ENCODE results near the gene GRM7. TPM values are rescaled to one million over a fixed set of nuclear protein-coding genes. Genes with fewer than 3 reads are reported as not detected.

GRM7 gene
- total and polyA plus RNA-seq, 2 donors (not counting 1 experiment from before 2014, with no cell fraction given) = not detected

DNA sequence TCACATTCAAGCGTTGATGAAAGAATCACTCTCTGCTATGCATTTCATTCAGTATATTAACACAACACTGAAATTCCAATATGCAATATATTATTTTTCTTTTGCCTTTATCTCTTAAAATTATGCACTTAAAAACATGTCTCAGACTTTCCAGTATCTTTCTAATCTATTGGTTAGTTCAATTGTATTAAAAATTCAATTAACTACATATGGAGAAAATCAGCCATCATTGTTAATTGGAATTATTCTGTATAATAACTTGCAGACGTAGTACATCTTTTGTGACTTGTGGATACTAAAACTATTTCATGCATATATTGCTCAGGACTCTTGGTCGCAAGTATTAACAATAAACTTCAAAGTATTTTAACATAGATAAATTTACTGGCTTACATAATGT lies 715.6 kb downstream of the GRM7 start:
- no peaks in the 10 kb centered on the region for H4K20me1 ChIP-seq (ENCODE audit: control insufficient read depth, insufficient read depth, low read length, poor library complexity, severe bottlenecking)
- CTCF ChIA-PET = no interaction called here
- ATAC-seq (ENCODE audit: low read depth) = no peak
- peaks cover 0 to 3% (median 0%) of the 10 kb centered on the region in 3 donors for H3K9me3 ChIP-seq (ENCODE audit: control extremely low read depth in 1 of 3, control insufficient read depth in 2 of 3, insufficient read depth in 1 of 3, low read length in 2 of 3)
- H3K4me3 ChIP-seq (ENCODE audit: control extremely low read depth in 1 of 5, extremely low read depth in 1 of 5, insufficient read depth in 1 of 5, low read depth in 2 of 5, low read length in 4 of 5) = no peak overlapping the region
- no peak overlapping the region for H3K9ac ChIP-seq (ENCODE audit: low read length)
- no peak overlapping the region for H3K4me2 ChIP-seq (replicated peaks; ENCODE audit: low read depth, low read length, poor library complexity, severe bottlenecking)
- H3K4me1 ChIP-seq (ENCODE audit: control insufficient read depth in 2 of 2, insufficient read depth in 2 of 2, low read length in 2 of 2) = no peaks in the 10 kb centered on the region
- POLR2A ChIA-PET = no interaction called here
- no peaks in the 10 kb centered on the region for H3K79me2 ChIP-seq (ENCODE audit: control insufficient read depth, insufficient read depth, low read length)
- H3K36me3 ChIP-seq (replicated peaks in 1 of 2; ENCODE audit: control extremely low read depth in 1 of 2, control insufficient read depth in 1 of 2, extremely low read depth in 1 of 2, insufficient read depth in 2 of 2, low read length in 1 of 2) = no peaks in the 10 kb centered on the region
- H3K27me3 ChIP-seq (replicated peaks in 1 of 4; ENCODE audit: control extremely low read depth in 1 of 4, control insufficient read depth in 3 of 4, insufficient read depth in 4 of 4, low read length in 3 of 4) = no peaks in the 10 kb centered on the region
- H3K4me1 Mint-ChIP-seq = no peaks in the 10 kb centered on the region
- no peak for TF ChIP-seq EZH2 (IDR thresholded peaks at IDR 0.05; ENCODE audit: borderline replicate concordance, insufficient read depth, low read depth, low read length, poor library complexity, severe bottlenecking)
- TF ChIP-seq, protein P1, sequence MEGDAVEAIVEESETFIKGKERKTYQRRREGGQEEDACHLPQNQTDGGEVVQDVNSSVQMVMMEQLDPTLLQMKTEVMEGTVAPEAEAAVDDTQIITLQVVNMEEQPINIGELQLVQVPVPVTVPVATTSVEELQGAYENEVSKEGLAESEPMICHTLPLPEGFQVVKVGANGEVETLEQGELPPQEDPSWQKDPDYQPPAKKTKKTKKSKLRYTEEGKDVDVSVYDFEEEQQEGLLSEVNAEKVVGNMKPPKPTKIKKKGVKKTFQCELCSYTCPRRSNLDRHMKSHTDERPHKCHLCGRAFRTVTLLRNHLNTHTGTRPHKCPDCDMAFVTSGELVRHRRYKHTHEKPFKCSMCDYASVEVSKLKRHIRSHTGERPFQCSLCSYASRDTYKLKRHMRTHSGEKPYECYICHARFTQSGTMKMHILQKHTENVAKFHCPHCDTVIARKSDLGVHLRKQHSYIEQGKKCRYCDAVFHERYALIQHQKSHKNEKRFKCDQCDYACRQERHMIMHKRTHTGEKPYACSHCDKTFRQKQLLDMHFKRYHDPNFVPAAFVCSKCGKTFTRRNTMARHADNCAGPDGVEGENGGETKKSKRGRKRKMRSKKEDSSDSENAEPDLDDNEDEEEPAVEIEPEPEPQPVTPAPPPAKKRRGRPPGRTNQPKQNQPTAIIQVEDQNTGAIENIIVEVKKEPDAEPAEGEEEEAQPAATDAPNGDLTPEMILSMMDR (IDR thresholded peaks at IDR 0.05) = no peak
- 100% methylated on average over 1 of the region's 3 CpGs for WGBS (ENCODE audit: insufficient coverage)
- DNase-seq = no peak
- H3K4me3 Mint-ChIP-seq = no peak overlapping the region
- no peak overlapping the region for H3K27ac ChIP-seq (ENCODE audit: low read length in 2 of 2)
- intact Hi-C loops (cut with micrococcal nuclease) = no loop called here
- H3K27me3 Mint-ChIP-seq = no peaks in the 10 kb centered on the region
- H3K9me3 Mint-ChIP-seq (ENCODE audit: insufficient read depth) = peaks cover 3% of the 10 kb centered on the region
- H3K27ac Mint-ChIP-seq = no peak overlapping the region
- no peak overlapping the region for H2AFZ ChIP-seq (ENCODE audit: insufficient read depth, low read depth, low read length, poor library complexity, severe bottlenecking)

DNA sequence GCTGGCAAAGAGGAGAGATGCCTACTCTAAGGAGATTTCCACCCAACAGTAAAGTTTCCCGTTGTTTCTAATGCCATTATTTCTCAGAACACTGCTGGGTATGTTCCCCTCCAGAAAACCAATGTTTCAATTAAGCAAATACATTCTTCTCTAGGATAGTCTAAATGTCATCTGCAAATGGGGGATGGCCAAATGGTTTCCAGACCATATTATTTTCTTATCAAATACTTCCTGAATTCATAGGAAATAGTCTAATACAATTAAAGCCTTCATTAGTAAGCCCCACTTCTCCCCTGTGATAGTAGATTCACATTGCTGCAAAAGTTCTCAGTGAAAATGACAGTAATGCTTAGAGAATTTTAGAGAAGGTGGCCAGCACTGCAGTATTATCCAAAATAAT lies 716.6 kb downstream of the GRM7 start:
- intact Hi-C loops (cut with micrococcal nuclease) = no loop called here
- Histone ChIP-seq H3K4me2 (replicated peaks; ENCODE audit: low read depth, low read length, poor library complexity, severe bottlenecking) (no peak overlapping the region), H2AFZ (ENCODE audit: insufficient read depth, low read depth, low read length, poor library complexity, severe bottlenecking) (no peak overlapping the region), H3K36me3 (replicated peaks in 1 of 2; ENCODE audit: control extremely low read depth in 1 of 2, control insufficient read depth in 1 of 2, extremely low read depth in 1 of 2, insufficient read depth in 2 of 2, low read length in 1 of 2) (no peaks in the 10 kb centered on the region), H3K4me1 (ENCODE audit: control insufficient read depth in 2 of 2, insufficient read depth in 2 of 2, low read length in 2 of 2) (no peaks in the 10 kb centered on the region), H3K79me2 (ENCODE audit: control insufficient read depth, insufficient read depth, low read length) (no peaks in the 10 kb centered on the region), H3K27me3 (replicated peaks in 1 of 4; ENCODE audit: control extremely low read depth in 1 of 4, control insufficient read depth in 3 of 4, insufficient read depth in 4 of 4, low read length in 3 of 4) (no peaks in the 10 kb centered on the region), H3K27ac (ENCODE audit: low read length in 2 of 2) (no peak overlapping the region), H4K20me1 (ENCODE audit: control insufficient read depth, insufficient read depth, low read length, poor library complexity, severe bottlenecking) (no peaks in the 10 kb centered on the region), H3K4me3 (ENCODE audit: control extremely low read depth in 1 of 5, extremely low read depth in 1 of 5, insufficient read depth in 1 of 5, low read depth in 2 of 5, low read length in 4 of 5) (no peak overlapping the region), H3K9ac (ENCODE audit: low read length) (no peak overlapping the region), H3K9me3 (ENCODE audit: control extremely low read depth in 1 of 3, control insufficient read depth in 2 of 3, insufficient read depth in 1 of 3, low read length in 2 of 3) (peaks cover 0 to 3% (median 0%) of the 10 kb centered on the region in 3 donors)
- ChIA-PET POLR2A (no interaction called here), CTCF (no interaction called here)
- Mint-ChIP-seq H3K9me3 (ENCODE audit: insufficient read depth) (no peaks in the 10 kb centered on the region), H3K4me3 (no peak overlapping the region), H3K4me1 (no peaks in the 10 kb centered on the region), H3K27me3 (no peaks in the 10 kb centered on the region), H3K27ac (no peak overlapping the region)
- no peak for DNase-seq
- WGBS (ENCODE audit: insufficient coverage) = no CpG with 5 or more reads among the region's 1 CpG
- TF ChIP-seq, protein P1 (IDR thresholded peaks at IDR 0.05) = no peak
- no peak for TF ChIP-seq EZH2 (IDR thresholded peaks at IDR 0.05; ENCODE audit: borderline replicate concordance, insufficient read depth, low read depth, low read length, poor library complexity, severe bottlenecking)
- ATAC-seq (ENCODE audit: low read depth) = no peak
